Prostate gland (tissue), 2 donors: Measurements from ENCODE around the gene RECK.

Experiments used
- CTCF ChIP-seq, 4 experiments: fragments of 200-600 bp in 2 of 4; fragments of 450-650 bp in 2 of 4; sonication (generic) in 2 of 4; IDR thresholded peaks; 1 replicate in 3 of 4; 2 replicates in 1 of 4; pipeline ENCODE4 v1.5.1; 2016 to 2019; ENCODE audit warnings: antibody characterized with exemption in 4 of 4, mild to moderate bottlenecking in 2 of 4, moderate library complexity in 2 of 4
- POLR2AphosphoS5 ChIP-seq: sonication (generic); formaldehyde crosslinking; IDR thresholded peaks from one replicate; pipeline ENCODE4 v1.6.1; 2017; ENCODE audit warnings: antibody characterized with exemption

DNA sequence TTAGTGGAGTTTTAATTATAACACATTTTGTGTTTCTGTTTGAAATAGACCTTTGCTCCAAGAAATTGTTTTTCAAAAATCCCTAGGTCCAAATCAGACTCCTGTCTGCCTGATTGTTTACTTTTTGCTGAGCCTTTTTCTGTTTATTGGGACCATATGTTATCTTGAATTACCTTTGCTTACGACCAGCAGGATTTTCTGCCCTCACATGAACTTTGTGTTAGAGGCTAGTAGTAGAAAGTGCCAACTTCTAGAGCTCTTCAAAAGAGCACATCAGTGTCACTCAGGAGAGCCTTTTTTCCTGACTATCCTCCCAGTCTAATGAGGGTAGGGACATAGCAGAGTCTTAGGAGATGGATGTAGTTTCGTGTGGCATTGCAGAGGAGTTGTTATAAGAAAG lies 10.2 kb downstream of the RECK start:
- TF ChIP-seq CTCF (IDR thresholded peaks at IDR 0.05) (no peak), POLR2AphosphoS5 (no peak)
